ENCODE measurements around the gene HMGCLL1.

Gene HMGCLL1

GRCh38 chr6:55405474-55406235 is 173.3 kb downstream of the HMGCLL1 start:
- no peak for ATAC-seq
- TF ChIP-seq ZFP3 (CRISPR knock-in tag; IDR thresholded peaks at IDR 0.05) (no peak), TOX (CRISPR knock-in tag; IDR thresholded peaks at IDR 0.05; ENCODE audit: borderline replicate concordance) (no peak), ZFP30 (CRISPR knock-in tag; IDR thresholded peaks at IDR 0.05) (no peak), ISL1 (CRISPR knock-in tag; IDR thresholded peaks at IDR 0.05) (no peak), ZC3H10 (CRISPR knock-in tag; IDR thresholded peaks at IDR 0.05) (no peak), SNAI2 (CRISPR knock-in tag; IDR thresholded peaks at IDR 0.05) (no peak), OSR1 (CRISPR knock-in tag; IDR thresholded peaks at IDR 0.05) (no peak), TCF4 (CRISPR knock-in tag; IDR thresholded peaks at IDR 0.05; ENCODE audit: borderline replicate concordance) (no peak), ESRRG (CRISPR knock-in tag; IDR thresholded peaks at IDR 0.05) (no peak), TSHZ2 (CRISPR knock-in tag; IDR thresholded peaks at IDR 0.05) (no peak), ZNF70 (CRISPR knock-in tag; IDR thresholded peaks at IDR 0.05) (no peak)
- TF ChIP-seq, protein P1, sequence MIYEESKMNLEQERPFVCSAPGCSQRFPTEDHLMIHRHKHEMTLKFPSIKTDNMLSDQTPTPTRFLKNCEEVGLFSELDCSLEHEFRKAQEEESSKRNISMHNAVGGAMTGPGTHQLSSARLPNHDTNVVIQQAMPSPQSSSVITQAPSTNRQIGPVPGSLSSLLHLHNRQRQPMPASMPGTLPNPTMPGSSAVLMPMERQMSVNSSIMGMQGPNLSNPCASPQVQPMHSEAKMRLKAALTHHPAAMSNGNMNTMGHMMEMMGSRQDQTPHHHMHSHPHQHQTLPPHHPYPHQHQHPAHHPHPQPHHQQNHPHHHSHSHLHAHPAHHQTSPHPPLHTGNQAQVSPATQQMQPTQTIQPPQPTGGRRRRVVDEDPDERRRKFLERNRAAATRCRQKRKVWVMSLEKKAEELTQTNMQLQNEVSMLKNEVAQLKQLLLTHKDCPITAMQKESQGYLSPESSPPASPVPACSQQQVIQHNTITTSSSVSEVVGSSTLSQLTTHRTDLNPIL (CRISPR knock-in tag; IDR thresholded peaks at IDR 0.05; ENCODE audit: low read depth), result no peak
- TF ChIP-seq, protein P2, sequence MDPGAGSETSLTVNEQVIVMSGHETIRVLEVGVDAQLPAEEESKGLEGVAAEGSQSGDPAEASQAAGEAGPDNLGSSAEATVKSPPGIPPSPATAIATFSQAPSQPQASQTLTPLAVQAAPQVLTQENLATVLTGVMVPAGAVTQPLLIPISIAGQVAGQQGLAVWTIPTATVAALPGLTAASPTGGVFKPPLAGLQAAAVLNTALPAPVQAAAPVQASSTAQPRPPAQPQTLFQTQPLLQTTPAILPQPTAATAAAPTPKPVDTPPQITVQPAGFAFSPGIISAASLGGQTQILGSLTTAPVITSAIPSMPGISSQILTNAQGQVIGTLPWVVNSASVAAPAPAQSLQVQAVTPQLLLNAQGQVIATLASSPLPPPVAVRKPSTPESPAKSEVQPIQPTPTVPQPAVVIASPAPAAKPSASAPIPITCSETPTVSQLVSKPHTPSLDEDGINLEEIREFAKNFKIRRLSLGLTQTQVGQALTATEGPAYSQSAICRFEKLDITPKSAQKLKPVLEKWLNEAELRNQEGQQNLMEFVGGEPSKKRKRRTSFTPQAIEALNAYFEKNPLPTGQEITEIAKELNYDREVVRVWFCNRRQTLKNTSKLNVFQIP (CRISPR knock-in tag; IDR thresholded peaks at IDR 0.05; ENCODE audit: borderline replicate concordance, low read depth), result no peak

GRCh38 chr6:55399351-55399750 is 179.6 kb downstream of the HMGCLL1 start:
- no peak for ATAC-seq
- TF ChIP-seq ESRRG (CRISPR knock-in tag; IDR thresholded peaks at IDR 0.05) (no peak), ZFP3 (CRISPR knock-in tag; IDR thresholded peaks at IDR 0.05) (no peak), GLIS3 (CRISPR knock-in tag; IDR thresholded peaks at IDR 0.05) (no peak), ZNF8 (CRISPR knock-in tag; IDR thresholded peaks at IDR 0.05) (no peak), ISL1 (CRISPR knock-in tag; IDR thresholded peaks at IDR 0.05) (no peak), BACH2 (CRISPR knock-in tag; IDR thresholded peaks at IDR 0.05; ENCODE audit: borderline replicate concordance) (no peak), CSDC2 (CRISPR knock-in tag; IDR thresholded peaks at IDR 0.05) (no peak), ZNF565 (CRISPR knock-in tag; conservative IDR thresholded peaks at IDR 0.05; ENCODE audit: low read depth) (no peak), SNAI2 (CRISPR knock-in tag; IDR thresholded peaks at IDR 0.05) (no peak), PATZ1 (CRISPR knock-in tag; IDR thresholded peaks at IDR 0.05; ENCODE audit: borderline replicate concordance) (no peak), TOX (CRISPR knock-in tag; IDR thresholded peaks at IDR 0.05; ENCODE audit: borderline replicate concordance) (no peak), ARNTL (CRISPR knock-in tag; IDR thresholded peaks at IDR 0.05; ENCODE audit: borderline replicate concordance, low read depth) (no peak), ZC3H10 (CRISPR knock-in tag; IDR thresholded peaks at IDR 0.05) (no peak)
- TF ChIP-seq, protein P2 (CRISPR knock-in tag; IDR thresholded peaks at IDR 0.05; ENCODE audit: borderline replicate concordance, low read depth), result no peak
- TF ChIP-seq, protein P1 (CRISPR knock-in tag; IDR thresholded peaks at IDR 0.05; ENCODE audit: low read depth), result no peak

All from SK-N-SH treated with all-trans-retinoic acid at 6 μM for 48 hours (cell line).